HepG2 (cell line): ENCODE results near the gene PPDPF.

ENCODE experiments used
- BORCS8-MEF2B ChIP-seq: sonication (generic); formaldehyde crosslinking; IDR thresholded peaks from 2 replicates; pipeline ENCODE4 v1.8.0; 2022; ENCODE audit warnings: mild to moderate bottlenecking, missing genetic modification reagents
- CTCF ChIP-seq: sonication (generic); formaldehyde crosslinking; IDR thresholded peaks from 2 replicates; pipeline ENCODE4 v1.5.0; 2020; ENCODE audit warnings: mild to moderate bottlenecking, missing genetic modification reagents, moderate library complexity
- FOSL1 ChIP-seq: sonication (generic); formaldehyde crosslinking; IDR thresholded peaks from 2 replicates; pipeline ENCODE4 v1.9.0; 2021; ENCODE audit warnings: missing genetic modification reagents, borderline replicate concordance
- FOXK2 ChIP-seq: fragments of 450-650 bp; IDR thresholded peaks from 2 replicates; pipeline ENCODE4 v1.6.1; 2016
- KDM1A ChIP-seq: IDR thresholded peaks from 2 replicates; pipeline ENCODE4 v1.6.1; 2016; ENCODE audit warnings: missing compliant biosample characterization
- NR2C2 ChIP-seq: sonication (generic); formaldehyde crosslinking; IDR thresholded peaks from 2 replicates; pipeline ENCODE4 v1.4.0; 2020; ENCODE audit warnings: missing genetic modification reagents, mild to moderate bottlenecking, moderate library complexity, borderline replicate concordance
- POLR2A ChIP-seq, 2 experiments: IDR thresholded peaks; 2 replicates each; pipeline ENCODE4 v1.6.1; 2011; ENCODE audit warnings: low read depth in 2 of 2, low read length in 2 of 2, mild to moderate bottlenecking in 1 of 2, moderate library complexity in 1 of 2; ENCODE audit not compliant: insufficient read depth in 1 of 2
- TAF1 ChIP-seq: sonication (generic); formaldehyde crosslinking; IDR thresholded peaks from 2 replicates; pipeline ENCODE4 v1.4.0; 2020; ENCODE audit warnings: missing genetic modification reagents
- TARDBP ChIP-seq: sonication (generic); formaldehyde crosslinking; IDR thresholded peaks from 2 replicates; pipeline ENCODE4 v1.8.0; 2022; ENCODE audit warnings: mild to moderate bottlenecking, missing genetic modification reagents
- TBL1XR1 ChIP-seq: fragments of 150-350 bp; IDR thresholded peaks from 2 replicates; pipeline ENCODE4 v1.6.1; 2014; ENCODE audit warnings: borderline replicate concordance, low read length; ENCODE audit not compliant: partially characterized antibody
- TCF12 ChIP-seq, 2 experiments: fragments of 450-650 bp in 1 of 2; sonication (generic) in 1 of 2; formaldehyde crosslinking in 1 of 2; IDR thresholded peaks; 2 replicates each; pipeline versions ENCODE4 v1.6.1 to v1.8.0; 2017 to 2022; ENCODE audit warnings: antibody characterized with exemption in 1 of 2, mild to moderate bottlenecking in 1 of 2, missing genetic modification reagents in 1 of 2, moderate library complexity in 1 of 2
- TF ChIP-seq, protein P1 (sequence below): sonication (generic); formaldehyde crosslinking; IDR thresholded peaks from 2 replicates; pipeline ENCODE4 v1.8.0; 2022; ENCODE audit warnings: low read depth, missing genetic modification reagents

GRCh38 chr20:63496596-63497120 lies 23.9 kb upstream of the PPDPF start:
- TF ChIP-seq TCF12 (IDR thresholded peaks at IDR 0.05) (no peak), TCF12 (CRISPR knock-in tag; IDR thresholded peaks at IDR 0.05) (no peak), TBL1XR1 (no peak), TARDBP (CRISPR knock-in tag) (no peak), KDM1A (no peak), POLR2A (IDR thresholded peaks at IDR 0.05; ENCODE audit: insufficient read depth in 1 of 2, low read depth in 2 of 2, low read length in 2 of 2) (no peak), FOXK2 (no peak), CTCF (CRISPR knock-in tag) (no peak), FOSL1 (CRISPR knock-in tag) (no peak), NR2C2 (CRISPR knock-in tag) (no peak), TAF1 (0 out of 2 replicates have a peak, but pooled peaks have one; percentile 6), BORCS8-MEF2B (CRISPR knock-in tag) (no peak)
- TF ChIP-seq, protein P1, sequence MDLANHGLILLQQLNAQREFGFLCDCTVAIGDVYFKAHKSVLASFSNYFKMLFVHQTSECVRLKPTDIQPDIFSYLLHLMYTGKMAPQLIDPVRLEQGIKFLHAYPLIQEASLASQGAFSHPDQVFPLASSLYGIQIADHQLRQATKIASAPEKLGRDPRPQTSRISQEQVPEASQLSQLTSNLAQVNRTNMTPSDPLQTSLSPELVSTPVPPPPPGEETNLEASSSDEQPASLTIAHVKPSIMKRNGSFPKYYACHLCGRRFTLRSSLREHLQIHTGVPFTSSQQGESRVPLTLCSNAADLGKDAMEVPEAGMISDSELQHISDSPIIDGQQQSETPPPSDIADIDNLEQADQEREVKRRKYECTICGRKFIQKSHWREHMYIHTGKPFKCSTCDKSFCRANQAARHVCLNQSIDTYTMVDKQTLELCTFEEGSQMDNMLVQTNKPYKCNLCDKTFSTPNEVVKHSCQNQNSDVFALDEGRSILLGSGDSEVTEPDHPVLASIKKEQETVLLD: no peak
